ENCODE results near the gene SNAI3.

GRCh38 chr16:88691924-88692560 lies 5.7 kb upstream of the SNAI3 start:
- TF ChIP-seq POLR2A (IDR thresholded peaks at IDR 0.05; ENCODE audit: low read length) (no peak), GATA1 (IDR thresholded peaks at IDR 0.05; ENCODE audit: low read depth, low read length) (no peak)

Measured in erythroblast (primary cell).